OCI-LY3 (cell line): ENCODE measurements around the gene SMPDL3A.

Experiments used
- CTCF ChIP-seq: fragments of 200-600, 300-600 bp; sonication (generic); IDR thresholded peaks from 2 replicates; pipeline ENCODE4 v1.5.1; 2014; ENCODE audit warnings: antibody characterized with exemption, low read length, low read depth
- EZH2phosphoT487 ChIP-seq: fragments of 200-600 bp; shearing (Covaris generic); IDR thresholded peaks from 2 replicates; pipeline ENCODE4 v1.6.1; 2018; ENCODE audit warnings: antibody characterized with exemption, mixed run types, low read depth

DNA sequence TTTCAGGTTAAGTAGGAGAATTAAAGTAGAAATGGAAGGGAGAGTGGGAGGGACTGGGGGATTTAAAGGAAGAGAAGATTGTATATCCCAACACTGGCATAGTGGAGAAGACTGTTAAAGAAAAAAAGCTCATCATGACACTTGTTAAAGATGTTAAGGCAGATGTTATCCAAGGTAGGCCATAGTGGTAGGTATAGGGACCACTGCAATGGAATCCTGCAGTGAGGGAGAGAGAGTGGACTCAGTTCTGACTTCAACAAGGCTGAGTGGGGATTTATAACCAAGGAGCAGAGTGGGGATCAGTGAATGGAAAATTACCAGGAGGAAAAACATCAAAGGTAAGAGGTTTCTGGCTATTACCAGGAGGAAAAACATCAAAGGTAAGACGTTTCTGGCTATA, 21.1 kb downstream of the SMPDL3A start:
- TF ChIP-seq CTCF (no peak), EZH2phosphoT487 (no peak)
